A673 (cell line): ENCODE results near the gene SLC22A7. TPM values are rescaled to one million over a fixed set of nuclear protein-coding genes. Genes with fewer than 3 reads are reported as not detected.

Source experiments
- BruUV-seq: library from RNA; stranded (reverse); fragments of 400-500 nt; replicated peaks from 2 replicates; lab custom pipeline; 2021; lab: Mats Ljungman, UMichigan
- CTCF ChIA-PET: fragments of 300-600 bp; sonication (Branson Sonifier 250); formaldehyde crosslinking; loops from one replicate; lab custom pipeline; 2022; ENCODE audit warnings: antibody characterized with exemption; lab: Charles Lee
- POLR2A ChIA-PET: fragments of 300-600 bp; sonication (Branson Sonifier 250); formaldehyde crosslinking; loops from one replicate; lab custom pipeline; 2022; ENCODE audit warnings: antibody characterized with exemption; ENCODE audit not compliant: low non-redundant PET; lab: Charles Lee
- DNase-seq: peaks from one replicate; pipeline ENCODE4 v3.0.0-alpha.2; 2015; ENCODE audit warnings: low spot score
- H3K27ac ChIP-seq: fragments of 200-600 bp; sonication (generic); 2 replicates; pipeline ENCODE4 v1.5.1; 2016; ENCODE audit warnings: mixed run types, low read depth, mild to moderate bottlenecking, mixed read lengths, antibody characterized with exemption, low read length; ENCODE audit not compliant: poor library complexity, severe bottlenecking
- H3K27me3 ChIP-seq: fragments of 200-600 bp; sonication (generic); replicated peaks from 2 replicates; pipeline ENCODE4 v1.6.1; 2017; ENCODE audit warnings: mixed run types, low read depth, mild to moderate bottlenecking, mixed read lengths, antibody characterized with exemption, low read length; ENCODE audit not compliant: insufficient read depth, poor library complexity
- H3K36me3 ChIP-seq: fragments of 200-600 bp; sonication (generic); 2 replicates; pipeline ENCODE4 v1.6.1; 2016; ENCODE audit warnings: mixed run types, mild to moderate bottlenecking, mixed read lengths, antibody characterized with exemption, low read length; ENCODE audit not compliant: insufficient read depth, poor library complexity, severe bottlenecking
- H3K4me1 ChIP-seq: fragments of 200-600 bp; sonication (generic); 2 replicates; pipeline ENCODE4 v1.6.1; 2017; ENCODE audit warnings: mixed run types, mild to moderate bottlenecking, mixed read lengths, antibody characterized with exemption, low read length; ENCODE audit not compliant: insufficient read depth, poor library complexity, severe bottlenecking
- H3K4me3 ChIP-seq: fragments of 200-600 bp; sonication (generic); 2 replicates; pipeline ENCODE4 v1.5.1; 2016; ENCODE audit warnings: low read depth, mixed run types, mild to moderate bottlenecking, mixed read lengths, low read length; ENCODE audit not compliant: poor library complexity, severe bottlenecking
- H3K9me3 ChIP-seq: fragments of 200-600 bp; sonication (generic); 2 replicates; pipeline ENCODE4 v1.6.1; 2016; ENCODE audit warnings: mixed run types, low read depth, mild to moderate bottlenecking, mixed read lengths, antibody characterized with exemption, low read length; ENCODE audit not compliant: poor library complexity, severe bottlenecking
- EZH2 ChIP-seq: fragments of 200-600 bp; sonication (generic); IDR thresholded peaks from 2 replicates; pipeline ENCODE4 v1.6.1; 2017; ENCODE audit warnings: borderline replicate concordance, low read depth, mild to moderate bottlenecking, mixed read lengths, antibody characterized with exemption, low read length; ENCODE audit not compliant: poor library complexity, severe bottlenecking
- intact Hi-C: fragments of 100-400 bp; cut with micrococcal nuclease; formaldehyde crosslinking; loops from one replicate; pipeline ENCODE4 v1.10.0; 2022; ENCODE audit not compliant: unreplicated experiment
- total RNA-seq: library from RNA; stranded (reverse); gene quantifications from 2 replicates; pipeline ENCODE4 v1.2.3, GENCODE V29; 2021
- TF ChIP-seq, protein P1 (sequence below): fragments of 300-800, 200-600 bp; sonication (generic); conservative IDR thresholded peaks from 2 replicates; pipeline ENCODE4 v1.5.1; 2017; ENCODE audit warnings: low read depth, mild to moderate bottlenecking, antibody characterized with exemption, low read length, moderate library complexity, mixed read lengths

SLC22A7 gene
- total RNA-seq, 1 experiment from 2014 or later = not detected

DNA sequence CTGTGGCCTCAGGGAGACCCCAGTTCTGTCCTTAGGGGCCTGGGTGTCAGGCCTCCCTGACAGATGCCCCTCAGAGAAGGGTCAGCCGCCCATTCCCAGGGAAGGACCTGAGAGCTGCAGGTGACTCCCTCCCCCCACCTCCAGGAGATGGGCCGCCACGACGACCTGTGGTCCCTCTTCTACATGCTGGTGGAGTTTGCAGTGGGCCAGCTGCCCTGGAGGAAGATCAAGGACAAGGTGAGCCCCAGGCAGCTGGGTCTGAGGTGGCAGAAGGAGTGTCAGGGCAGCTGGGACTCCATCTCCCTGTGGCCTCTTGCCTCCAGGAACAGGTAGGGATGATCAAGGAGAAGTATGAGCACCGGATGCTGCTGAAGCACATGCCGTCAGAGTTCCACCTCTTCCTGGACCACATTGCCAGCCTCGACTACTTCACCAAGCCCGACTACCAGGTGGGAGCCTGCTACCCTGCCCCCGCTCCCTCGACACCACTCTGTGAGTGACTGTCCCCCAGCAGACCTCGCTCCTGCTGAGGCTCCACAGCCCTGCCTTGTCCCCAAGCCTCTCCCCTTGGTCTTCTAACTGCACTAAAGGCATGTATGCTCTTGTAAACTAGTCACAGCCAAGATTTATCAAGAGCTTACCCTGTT, 42.5 kb upstream of the SLC22A7 start:
- TF ChIP-seq EZH2 = no peak
- H3K36me3 ChIP-seq = no peaks in the 10 kb centered on the region
- H3K4me1 ChIP-seq = peaks cover 5% of the 10 kb centered on the region
- CTCF ChIA-PET = no interaction called here
- H3K4me3 ChIP-seq = no peak overlapping the region
- POLR2A ChIA-PET = interaction anchor here (0.7 kb wide), 1 partner anchor 335 kb away, joined by 3 read pairs; no protein-coding TSS in a partner anchor
- no peaks in the 10 kb centered on the region for H3K9me3 ChIP-seq
- intact Hi-C loops = no loop called here
- BruUV-seq = no TSS peak
- no peaks in the 10 kb centered on the region for H3K27me3 ChIP-seq
- H3K27ac ChIP-seq = no peak overlapping the region
- no peak for DNase-seq

DNA sequence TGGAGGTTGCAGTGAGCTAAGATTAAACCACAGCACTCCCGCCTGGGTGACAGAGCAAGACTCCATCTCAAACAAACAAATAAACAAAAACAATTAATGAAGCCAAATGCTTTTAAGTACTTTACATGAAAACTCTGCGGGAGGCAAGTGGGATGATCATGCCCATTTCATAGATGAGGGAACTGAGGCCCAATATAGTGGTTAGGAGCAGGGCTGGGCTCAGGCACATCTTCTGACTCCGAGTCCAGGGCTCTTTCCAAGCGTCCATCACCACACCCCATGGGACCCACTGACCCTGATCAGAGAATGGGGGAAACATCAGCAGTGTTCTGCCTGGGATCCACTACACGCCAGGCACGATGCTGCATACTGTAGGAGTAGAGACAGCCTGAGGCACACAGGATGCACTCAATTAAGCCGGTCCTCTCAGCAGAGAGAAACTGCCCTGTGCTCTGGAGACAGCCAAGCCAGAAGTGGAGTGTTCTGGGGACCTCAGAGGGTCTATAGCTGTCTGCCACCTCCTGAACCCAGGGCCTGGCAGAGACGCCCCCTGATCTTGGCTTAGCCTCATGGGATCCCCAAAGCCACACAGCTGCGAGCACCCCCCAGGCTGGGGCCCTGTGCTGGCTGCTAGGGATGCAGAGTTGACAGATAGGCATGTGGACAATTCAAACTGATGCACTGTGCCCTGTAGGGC, 41.2 kb upstream of the SLC22A7 start:
- intact Hi-C loops = no loop called here
- no peaks in the 10 kb centered on the region for H3K27me3 ChIP-seq
- no peak overlapping the region for H3K4me3 ChIP-seq
- no peaks in the 10 kb centered on the region for H3K36me3 ChIP-seq
- CTCF ChIA-PET = no interaction called here
- TF ChIP-seq, protein P1, sequence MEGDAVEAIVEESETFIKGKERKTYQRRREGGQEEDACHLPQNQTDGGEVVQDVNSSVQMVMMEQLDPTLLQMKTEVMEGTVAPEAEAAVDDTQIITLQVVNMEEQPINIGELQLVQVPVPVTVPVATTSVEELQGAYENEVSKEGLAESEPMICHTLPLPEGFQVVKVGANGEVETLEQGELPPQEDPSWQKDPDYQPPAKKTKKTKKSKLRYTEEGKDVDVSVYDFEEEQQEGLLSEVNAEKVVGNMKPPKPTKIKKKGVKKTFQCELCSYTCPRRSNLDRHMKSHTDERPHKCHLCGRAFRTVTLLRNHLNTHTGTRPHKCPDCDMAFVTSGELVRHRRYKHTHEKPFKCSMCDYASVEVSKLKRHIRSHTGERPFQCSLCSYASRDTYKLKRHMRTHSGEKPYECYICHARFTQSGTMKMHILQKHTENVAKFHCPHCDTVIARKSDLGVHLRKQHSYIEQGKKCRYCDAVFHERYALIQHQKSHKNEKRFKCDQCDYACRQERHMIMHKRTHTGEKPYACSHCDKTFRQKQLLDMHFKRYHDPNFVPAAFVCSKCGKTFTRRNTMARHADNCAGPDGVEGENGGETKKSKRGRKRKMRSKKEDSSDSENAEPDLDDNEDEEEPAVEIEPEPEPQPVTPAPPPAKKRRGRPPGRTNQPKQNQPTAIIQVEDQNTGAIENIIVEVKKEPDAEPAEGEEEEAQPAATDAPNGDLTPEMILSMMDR = no peak
- TF ChIP-seq EZH2 = no peak
- H3K27ac ChIP-seq = no peak overlapping the region
- peaks cover under 1% of the 10 kb centered on the region for H3K4me1 ChIP-seq
- POLR2A ChIA-PET = no interaction called here
- BruUV-seq = no TSS peak
- H3K9me3 ChIP-seq = no peaks in the 10 kb centered on the region
- DNase-seq = no peak

DNA sequence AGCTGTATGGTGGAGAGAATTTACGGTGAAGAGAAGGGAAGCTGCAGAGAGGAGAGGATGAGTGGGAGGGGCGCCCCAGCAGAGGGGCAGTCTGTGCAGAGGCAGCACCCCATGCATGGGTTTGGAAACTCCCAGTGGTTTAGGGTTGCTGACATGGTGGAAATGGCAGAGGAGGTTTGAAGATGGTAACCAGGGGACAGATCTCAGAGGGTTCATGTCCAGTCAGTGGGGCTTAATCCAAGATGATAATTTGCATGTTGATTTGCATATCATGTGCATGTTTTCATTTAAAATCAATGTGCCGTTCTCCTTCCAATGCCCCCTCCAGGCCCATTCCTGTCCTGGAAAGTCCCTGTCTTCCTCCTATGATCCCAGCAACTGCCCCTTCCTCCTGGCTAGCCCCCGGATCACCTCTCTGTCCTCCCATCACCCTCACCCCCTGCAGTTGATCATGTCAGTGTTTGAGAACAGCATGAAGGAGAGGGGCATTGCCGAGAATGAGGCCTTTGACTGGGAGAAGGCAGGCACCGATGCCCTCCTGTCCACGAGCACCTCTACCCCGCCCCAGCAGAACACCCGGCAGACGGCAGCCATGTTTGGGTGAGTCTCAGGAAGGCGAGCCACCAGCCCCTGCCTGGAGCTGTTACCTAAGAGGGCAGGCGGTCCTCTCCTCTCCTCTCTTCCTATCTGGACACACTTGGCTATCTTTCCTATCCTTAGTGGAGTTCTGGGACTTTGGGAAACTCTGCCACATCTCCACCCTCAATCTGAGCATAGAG, 40.5 kb upstream of the SLC22A7 start:
- intact Hi-C loops = no loop called here
- no peak for DNase-seq
- TF ChIP-seq EZH2 = no peak
- TF ChIP-seq, protein P1 = no peak
- Histone ChIP-seq H3K4me3 (no peak overlapping the region), H3K36me3 (no peaks in the 10 kb centered on the region), H3K9me3 (no peaks in the 10 kb centered on the region), H3K27ac (no peak overlapping the region), H3K27me3 (no peaks in the 10 kb centered on the region), H3K4me1 (no peaks in the 10 kb centered on the region)
- BruUV-seq = no TSS peak
- ChIA-PET POLR2A (no interaction called here), CTCF (no interaction called here)
